Activated CD4-positive, alpha-beta memory T cell treated with anti-CD3 and anti-CD28 coated beads for 36 hours (primary cell): ENCODE measurements around the gene RPTOR. TPM values are rescaled to one million over a fixed set of nuclear protein-coding genes. Genes with fewer than 3 reads are reported as not detected.

Experiments
- CTCF ChIA-PET: fragments of 350-600 bp; sonication (Branson Sonifier 250); formaldehyde crosslinking; loops from one replicate; lab custom pipeline; 2021; ENCODE audit warnings: antibody characterized with exemption, inconsistent platforms; lab: Charles Lee
- POLR2A ChIA-PET: fragments of 350-600 bp; sonication (Branson Sonifier 250); formaldehyde crosslinking; loops from one replicate; lab custom pipeline; 2021; ENCODE audit warnings: antibody characterized with exemption; lab: Charles Lee
- DNase-seq: peaks from one replicate; pipeline ENCODE4 v3.0.0-alpha.2; 2020
- H3K27ac Mint-ChIP-seq: one replicate; pipeline ENCODE4 v1.8.0; 2021; ENCODE audit warnings: mixed read lengths
- H3K27me3 Mint-ChIP-seq: one replicate; pipeline ENCODE4 v1.8.0; 2021; ENCODE audit warnings: mixed read lengths
- H3K36me3 Mint-ChIP-seq: one replicate; pipeline ENCODE4 v1.8.0; 2021; ENCODE audit warnings: mixed read lengths
- H3K4me1 Mint-ChIP-seq: one replicate; pipeline ENCODE4 v1.8.0; 2021; ENCODE audit warnings: low read depth, mixed read lengths
- H3K4me3 Mint-ChIP-seq: one replicate; pipeline ENCODE4 v1.8.0; 2021; ENCODE audit warnings: mild to moderate bottlenecking, mixed read lengths
- H3K9me3 Mint-ChIP-seq: one replicate; pipeline ENCODE4 v1.8.0; 2021; ENCODE audit warnings: mixed read lengths
- intact Hi-C: fragments of 100-400 bp; cut with micrococcal nuclease; formaldehyde crosslinking; loops from one replicate; pipeline ENCODE4 v1.15.1; 2023
- total RNA-seq, 2 experiments: library from RNA; stranded (reverse); gene quantifications; one replicate each; pipeline ENCODE4 v1.2.3, GENCODE V29; 2021

Gene RPTOR
- total RNA-seq, 2 experiments from 2014 or later = 41.5 to 47.9 TPM

DNA sequence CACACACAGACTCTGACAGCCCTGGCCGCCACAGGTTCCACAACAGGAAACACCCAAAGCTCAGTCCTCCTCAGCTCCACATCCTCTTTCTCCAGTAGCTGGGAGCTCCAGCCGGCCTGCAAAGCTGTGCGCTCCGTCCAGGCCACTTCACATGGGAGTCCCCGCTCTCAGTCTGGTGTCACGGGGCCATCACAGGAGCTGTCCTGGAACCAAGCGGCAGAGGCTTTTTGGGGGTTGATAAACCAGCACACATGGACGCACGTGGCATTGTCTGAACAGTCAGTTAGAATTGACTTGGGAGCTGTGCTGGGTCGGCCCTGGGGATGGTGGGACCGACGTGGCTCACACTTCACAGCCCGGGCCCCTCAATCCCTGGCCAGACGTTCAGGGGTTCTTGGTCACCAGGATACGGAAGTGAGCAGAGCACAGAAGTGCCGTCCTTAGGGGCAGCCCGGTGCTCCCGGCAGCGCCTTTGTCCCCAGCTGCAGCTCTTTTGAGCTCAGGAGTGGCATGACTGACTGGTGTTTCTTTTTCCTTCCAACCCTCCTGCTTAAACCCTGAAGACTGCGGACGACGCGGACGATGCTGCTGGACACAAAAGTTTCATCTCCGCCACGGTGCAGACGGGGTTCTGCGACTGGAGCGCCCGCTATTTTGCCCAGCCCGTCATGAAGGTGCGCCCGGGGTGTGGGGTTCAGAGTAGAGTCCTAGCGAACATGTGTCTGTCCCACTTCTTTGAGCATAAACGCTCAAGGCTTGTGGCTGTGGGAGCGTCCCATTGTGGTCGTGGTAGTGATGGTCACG is 380.4 kb downstream of the RPTOR start:
- Mint-ChIP-seq H3K4me1 (no peaks in the 10 kb centered on the region), H3K9me3 (no peaks in the 10 kb centered on the region), H3K27ac (no peak overlapping the region), H3K27me3 (no peaks in the 10 kb centered on the region), H3K4me3 (no peak overlapping the region), H3K36me3 (peaks cover 8% of the 10 kb centered on the region)
- POLR2A ChIA-PET = no interaction called here
- CTCF ChIA-PET = no interaction called here
- intact Hi-C loops = no loop called here
- DNase-seq = no peak

DNA sequence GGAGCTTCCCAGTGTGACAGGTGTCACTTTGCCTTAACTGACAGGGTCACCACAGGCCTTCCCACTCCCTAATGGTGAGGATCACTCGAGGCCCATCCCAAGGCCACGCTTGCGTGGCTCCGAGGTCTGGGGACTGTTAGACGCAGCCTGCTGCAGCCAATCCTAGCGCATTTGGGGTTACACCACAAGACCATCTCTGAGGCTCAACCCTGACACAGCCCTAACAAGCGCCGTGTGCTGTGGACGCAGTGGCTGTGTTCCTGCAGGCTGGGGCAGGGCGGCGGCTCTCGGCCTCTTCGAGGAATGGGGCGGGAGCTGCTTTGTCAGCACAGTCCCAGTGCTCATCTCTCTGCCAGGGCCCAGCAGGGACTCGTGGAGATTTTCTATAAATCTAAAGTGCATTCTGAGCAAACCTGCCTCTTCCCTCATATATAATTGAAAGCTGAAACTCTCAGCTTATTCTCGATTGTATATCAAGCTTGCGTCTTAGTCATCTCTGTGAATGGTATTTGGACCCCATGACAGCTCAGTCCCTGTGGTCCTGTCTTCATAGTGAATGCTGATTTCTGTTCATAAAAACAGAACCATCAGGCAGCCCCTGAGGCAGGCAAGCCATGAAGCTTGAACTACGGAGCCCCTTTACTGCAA is 381.2 kb downstream of the RPTOR start:
- Mint-ChIP-seq H3K27me3 (no peaks in the 10 kb centered on the region), H3K9me3 (no peaks in the 10 kb centered on the region), H3K27ac (no peak overlapping the region), H3K36me3 (peaks cover 8% of the 10 kb centered on the region), H3K4me3 (no peak overlapping the region), H3K4me1 (no peaks in the 10 kb centered on the region)
- POLR2A ChIA-PET = no interaction called here
- CTCF ChIA-PET = interaction anchor here (0.8 kb wide), 1 partner anchor 493 kb away, joined by 3 read pairs; no protein-coding TSS in a partner anchor
- DNase-seq = no peak
- intact Hi-C loops = no loop called here

DNA sequence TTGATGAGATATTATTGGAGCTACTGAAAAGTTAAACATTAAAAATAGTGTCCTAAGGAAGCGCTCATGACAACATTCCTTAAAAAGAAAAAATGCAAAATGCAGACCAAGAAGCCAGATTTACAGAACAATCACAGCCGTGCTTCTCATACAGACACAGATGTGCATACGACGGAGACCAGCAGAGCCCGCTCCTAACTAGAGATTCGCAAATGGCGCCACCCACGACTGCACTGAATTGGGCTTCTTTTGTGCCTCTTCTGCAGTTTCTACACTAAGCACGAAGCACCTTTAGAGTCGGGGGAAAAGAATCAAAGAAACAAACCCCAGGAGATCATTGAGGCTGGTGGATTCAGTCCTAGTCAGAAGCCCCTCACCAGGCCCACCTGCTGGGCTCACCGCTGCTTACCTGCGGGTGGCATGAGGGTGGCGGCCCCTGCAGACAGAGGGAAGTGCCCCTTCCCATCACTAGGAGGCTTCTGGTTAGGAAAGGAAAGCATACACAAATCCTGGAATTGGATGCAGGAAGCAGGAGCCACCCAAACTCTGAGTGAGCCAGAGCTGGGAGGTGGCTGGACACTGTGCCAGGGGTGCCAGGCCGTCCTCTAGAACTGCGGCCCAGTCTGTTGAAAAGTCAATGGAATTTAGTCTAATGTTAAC is 382.1 kb downstream of the RPTOR start:
- peaks cover 8% of the 10 kb centered on the region for H3K36me3 Mint-ChIP-seq
- no peak overlapping the region for H3K27ac Mint-ChIP-seq
- DNase-seq = no peak
- H3K9me3 Mint-ChIP-seq = no peaks in the 10 kb centered on the region
- CTCF ChIA-PET = interaction anchor here (0.8 kb wide), 1 partner anchor 494 kb away, joined by 3 read pairs; no protein-coding TSS in a partner anchor
- H3K4me3 Mint-ChIP-seq = no peak overlapping the region
- H3K4me1 Mint-ChIP-seq = no peaks in the 10 kb centered on the region
- POLR2A ChIA-PET = no interaction called here
- intact Hi-C loops = no loop called here
- no peaks in the 10 kb centered on the region for H3K27me3 Mint-ChIP-seq

DNA sequence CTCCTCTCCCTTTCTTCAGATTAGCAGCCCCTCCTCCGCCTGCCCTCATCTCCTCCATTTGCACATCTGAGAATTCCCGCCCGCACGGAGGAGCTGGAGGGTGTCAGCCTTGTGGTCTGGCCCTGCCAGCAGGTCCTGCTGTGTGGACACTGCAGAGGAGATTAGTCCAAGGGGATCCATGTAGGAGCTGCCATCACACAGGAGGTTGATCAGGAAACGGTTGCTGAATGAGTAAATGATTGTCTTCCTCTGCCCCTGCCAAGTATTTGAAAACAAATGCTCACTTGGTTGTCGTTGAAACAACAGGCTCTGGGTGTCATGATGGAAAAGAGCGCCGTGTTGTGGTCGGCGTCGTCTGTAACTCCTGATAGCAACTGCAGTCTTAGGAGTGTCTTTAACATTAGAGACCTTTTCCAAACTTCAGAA is 383.2 kb downstream of the RPTOR start:
- ChIA-PET CTCF (no interaction called here), POLR2A (no interaction called here)
- Mint-ChIP-seq H3K27ac (no peak overlapping the region), H3K4me3 (no peak overlapping the region), H3K36me3 (peaks cover 8% of the 10 kb centered on the region), H3K27me3 (no peaks in the 10 kb centered on the region), H3K4me1 (no peaks in the 10 kb centered on the region), H3K9me3 (no peaks in the 10 kb centered on the region)
- intact Hi-C loops = no loop called here
- DNase-seq = no peak

DNA sequence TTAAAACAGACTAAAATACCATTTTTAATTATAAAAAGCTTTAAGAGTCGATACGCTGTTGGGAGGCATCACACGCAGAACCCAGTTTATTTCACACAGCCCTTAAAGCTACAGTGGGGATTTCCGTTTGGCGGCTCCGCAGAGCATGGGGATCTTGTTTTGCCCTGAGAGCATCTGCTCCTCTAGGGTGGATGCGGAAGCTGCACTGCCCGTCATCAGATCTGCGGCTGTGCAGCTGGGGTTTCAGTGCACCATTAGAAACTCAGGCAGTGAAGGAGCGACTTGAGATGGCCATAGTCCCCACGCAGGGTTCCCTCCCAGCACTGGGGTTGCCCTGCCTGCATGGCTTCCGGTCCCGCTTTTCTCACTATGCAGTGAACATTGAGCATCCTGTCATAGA is 384.8 kb downstream of the RPTOR start:
- intact Hi-C loops = no loop called here
- H3K36me3 Mint-ChIP-seq = peaks cover 4% of the 10 kb centered on the region
- H3K27ac Mint-ChIP-seq = no peak overlapping the region
- CTCF ChIA-PET = interaction anchor here (0.7 kb wide), 1 partner anchor 169 kb away, joined by 3 read pairs; no protein-coding TSS in a partner anchor
- no peaks in the 10 kb centered on the region for H3K4me1 Mint-ChIP-seq
- no peak overlapping the region for H3K4me3 Mint-ChIP-seq
- no peak for DNase-seq
- H3K9me3 Mint-ChIP-seq = no peaks in the 10 kb centered on the region
- H3K27me3 Mint-ChIP-seq = no peaks in the 10 kb centered on the region
- POLR2A ChIA-PET = no interaction called here

DNA sequence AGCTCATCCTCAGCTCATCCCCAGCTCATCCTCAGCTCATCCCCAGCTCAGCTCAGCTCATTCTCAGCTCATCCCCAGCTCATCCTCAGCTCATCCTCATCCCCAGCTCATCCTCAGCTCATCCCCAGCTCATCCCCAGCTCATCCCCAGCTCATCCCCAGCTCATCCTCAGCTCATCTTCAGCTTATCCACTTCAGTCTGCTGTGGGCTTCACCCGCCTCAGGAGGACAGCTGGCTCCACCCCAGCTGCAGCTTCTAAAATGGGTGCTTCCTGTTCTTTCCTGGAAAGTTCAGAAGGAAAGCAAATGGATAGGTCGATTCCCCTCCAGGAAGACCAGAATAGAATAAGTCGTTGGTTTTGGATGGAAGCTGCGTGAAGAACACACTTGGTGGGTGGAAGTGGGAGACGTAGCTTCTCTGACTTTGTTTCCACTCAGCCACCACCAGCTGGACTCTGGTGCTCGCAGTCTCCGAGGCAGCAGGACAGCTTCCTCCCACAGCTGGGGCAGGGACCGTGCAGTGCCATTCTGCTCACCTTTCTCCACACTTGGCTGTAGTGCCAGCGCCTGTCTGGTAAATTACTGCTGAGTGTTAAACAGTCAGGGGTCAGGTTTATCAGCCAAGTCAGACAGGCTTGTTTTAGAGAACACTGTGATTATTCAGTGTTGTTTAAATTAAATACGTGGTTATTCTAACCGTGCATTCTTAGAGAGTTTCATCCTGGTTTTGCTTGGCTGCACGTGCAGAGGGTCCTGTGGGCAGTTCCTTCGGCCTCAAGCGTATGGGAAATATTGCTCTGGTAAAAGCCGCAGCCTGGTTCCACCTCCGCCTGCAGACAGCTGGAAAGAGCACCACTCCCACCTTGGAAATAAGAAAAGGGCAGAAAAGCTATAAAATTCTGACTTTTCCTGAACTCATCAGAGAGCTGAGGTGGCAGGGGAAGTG is 386.0 kb downstream of the RPTOR start:
- CTCF ChIA-PET = interaction anchor here (0.7 to 1.0 kb wide), 3 partner anchors 30 to 355 kb away, joined by 3 to 4 read pairs (median 3); no protein-coding TSS in a partner anchor
- DNase-seq = no peak
- POLR2A ChIA-PET = interaction anchor here (0.6 kb wide), 1 partner anchor 386 kb away, joined by 3 read pairs; no protein-coding TSS in a partner anchor
- Mint-ChIP-seq H3K4me1 (peaks cover 2% of the 10 kb centered on the region), H3K27ac (no peak overlapping the region), H3K9me3 (no peaks in the 10 kb centered on the region), H3K36me3 (peaks cover 4% of the 10 kb centered on the region), H3K4me3 (no peak overlapping the region), H3K27me3 (no peaks in the 10 kb centered on the region)
- intact Hi-C loops = no loop called here

DNA sequence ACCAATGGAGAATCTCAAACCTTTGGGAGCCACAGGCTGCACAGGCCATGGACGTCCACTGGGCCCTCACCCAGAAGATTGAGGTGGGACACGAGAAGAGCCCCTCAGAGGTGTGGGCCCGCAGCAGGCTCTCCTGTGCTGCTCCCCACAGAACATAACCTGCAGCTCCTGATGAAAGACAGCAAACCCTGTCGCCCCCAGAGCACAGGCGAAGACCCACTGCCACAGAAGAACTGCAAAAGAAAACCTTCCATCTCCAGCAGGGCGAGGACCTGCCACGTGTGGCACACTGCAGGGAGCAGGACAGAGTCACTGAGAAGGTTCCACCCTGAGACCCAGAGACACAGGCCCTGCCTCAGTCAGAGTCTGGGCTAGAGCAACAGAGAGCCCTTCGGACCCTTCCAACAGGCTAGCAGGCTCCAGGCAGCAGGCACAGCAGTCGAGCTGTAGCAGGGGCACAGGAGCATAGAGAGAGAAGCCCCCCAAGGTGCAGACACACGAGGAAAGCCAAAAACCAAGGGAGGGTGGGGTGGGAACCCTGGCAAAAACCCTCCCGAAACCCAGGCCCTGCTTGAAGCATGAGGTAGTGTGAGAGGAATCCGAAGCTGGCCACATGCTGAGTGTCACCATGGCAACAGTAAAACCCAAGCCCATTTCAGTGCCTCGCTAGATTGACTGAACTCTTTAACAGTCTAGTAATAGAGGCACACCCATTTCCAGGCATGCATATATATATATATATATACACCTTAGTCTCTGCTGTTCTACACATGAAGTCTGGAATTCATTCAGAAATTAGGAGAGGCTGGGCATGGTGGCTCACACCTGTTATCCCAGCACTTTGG is 387.0 kb downstream of the RPTOR start:
- CTCF ChIA-PET = no interaction called here

DNA sequence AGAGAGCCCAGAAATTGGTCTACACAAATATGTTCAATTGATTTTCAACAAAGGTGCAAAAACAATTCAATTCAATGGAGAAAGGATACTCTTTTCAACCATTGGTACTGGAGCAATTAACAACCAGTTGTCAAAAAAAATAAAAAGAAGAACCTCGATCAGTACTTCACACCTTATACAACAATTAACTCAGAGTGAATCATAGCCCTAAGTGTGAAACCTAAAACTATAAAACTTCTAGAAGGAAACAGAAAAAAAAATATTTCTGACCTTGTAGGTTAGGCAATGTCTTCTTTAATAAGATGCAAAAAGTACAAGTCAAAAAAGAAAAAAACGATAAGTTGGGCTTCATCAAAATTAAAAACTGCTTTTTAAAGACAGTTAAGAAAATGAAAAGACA is 390.9 kb downstream of the RPTOR start:
- intact Hi-C loops = no loop called here
- Mint-ChIP-seq H3K4me1 (peaks cover 41% of the 10 kb centered on the region), H3K27me3 (no peaks in the 10 kb centered on the region), H3K4me3 (no peak overlapping the region), H3K9me3 (no peaks in the 10 kb centered on the region), H3K36me3 (peaks cover 3% of the 10 kb centered on the region), H3K27ac (no peak overlapping the region)
- no peak for DNase-seq
- POLR2A ChIA-PET = no interaction called here
- CTCF ChIA-PET = no interaction called here

More for the DNA sequence above, 387.0 kb downstream of the RPTOR start:
- Mint-ChIP-seq H3K9me3 (no peaks in the 10 kb centered on the region), H3K27ac (no peak overlapping the region), H3K4me1 (peaks cover 11% of the 10 kb centered on the region), H3K4me3 (no peak overlapping the region), H3K27me3 (no peaks in the 10 kb centered on the region), H3K36me3 (peaks cover 4% of the 10 kb centered on the region)
- POLR2A ChIA-PET = no interaction called here
- no peak for DNase-seq
- intact Hi-C loops = no loop called here

DNA sequence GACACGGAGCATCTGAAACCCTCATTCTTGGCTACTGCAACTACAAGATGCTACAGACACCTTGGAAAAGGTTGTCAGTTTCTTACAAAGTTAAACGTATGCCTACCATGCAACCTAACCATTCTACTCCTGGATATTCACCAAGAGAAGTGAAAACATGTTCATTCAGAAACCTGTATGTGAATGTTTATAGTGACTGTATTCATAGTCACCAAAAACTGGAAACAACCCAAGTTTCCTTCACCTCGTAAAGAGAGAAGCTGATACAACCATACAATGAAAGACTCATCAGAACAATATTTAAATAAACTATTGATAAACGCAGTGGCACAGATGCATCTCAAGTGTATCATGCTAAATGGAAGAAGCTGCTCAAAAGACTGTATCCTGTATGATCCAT is 391.6 kb downstream of the RPTOR start:
- peaks cover 3% of the 10 kb centered on the region for H3K36me3 Mint-ChIP-seq
- CTCF ChIA-PET = interaction anchor here (0.7 kb wide), 1 partner anchor 472 kb away, joined by 3 read pairs; no protein-coding TSS in a partner anchor
- POLR2A ChIA-PET = no interaction called here
- no peaks in the 10 kb centered on the region for H3K9me3 Mint-ChIP-seq
- intact Hi-C loops = no loop called here
- no peaks in the 10 kb centered on the region for H3K27me3 Mint-ChIP-seq
- H3K4me1 Mint-ChIP-seq = peaks cover 41% of the 10 kb centered on the region
- no peak for DNase-seq
- no peak overlapping the region for H3K4me3 Mint-ChIP-seq
- H3K27ac Mint-ChIP-seq = no peak overlapping the region

DNA sequence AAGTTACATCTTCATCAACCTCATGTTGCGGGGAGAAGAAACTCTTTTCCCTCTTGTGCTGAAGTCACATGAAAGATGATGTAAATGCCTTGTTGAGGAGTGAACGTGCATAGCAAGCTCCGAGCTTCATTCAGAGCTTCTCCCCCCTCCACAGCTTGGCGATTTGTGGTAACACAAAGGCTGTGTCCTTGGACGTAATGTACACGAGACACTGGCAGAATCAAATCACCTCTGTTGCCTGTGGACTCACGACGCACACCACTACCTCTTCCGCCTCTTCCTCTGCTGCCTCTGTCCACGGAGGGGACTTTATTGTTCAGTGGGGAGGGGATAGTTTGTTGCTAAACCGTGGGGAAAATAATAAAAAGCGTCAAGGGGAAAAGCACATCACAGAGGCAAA is 392.1 kb downstream of the RPTOR start:
- POLR2A ChIA-PET = no interaction called here
- intact Hi-C loops = no loop called here
- no peak overlapping the region for H3K27ac Mint-ChIP-seq
- H3K27me3 Mint-ChIP-seq = no peaks in the 10 kb centered on the region
- no peak overlapping the region for H3K4me3 Mint-ChIP-seq
- no peaks in the 10 kb centered on the region for H3K9me3 Mint-ChIP-seq
- peaks cover 41% of the 10 kb centered on the region for H3K4me1 Mint-ChIP-seq
- CTCF ChIA-PET = interaction anchor here (0.7 to 1.7 kb wide), 2 partner anchors 37 to 473 kb away, joined by 3 to 8 read pairs; no protein-coding TSS in a partner anchor
- no peak for DNase-seq
- peaks cover 3% of the 10 kb centered on the region for H3K36me3 Mint-ChIP-seq
